ENCODE measurements around the gene MRPL46. TPM values are rescaled to one million over a fixed set of nuclear protein-coding genes. Genes with fewer than 3 reads are reported as not detected.
A peak's percentile ranks its signal among the peaks of the same experiment; 100 is the strongest.

Gene MRPL46
- total and polyA plus RNA-seq, 2 of the 13 experiments (the other 11 are each of a cell fraction or from before 2014, with no cell fraction given), result 62.9 to 79.2 TPM

- peak; percentile 93; the same call in 1 of the 2 replicates for TF ChIP-seq THAP9 (CRISPR knock-in tag; IDR thresholded peaks at IDR 0.05; ENCODE audit: borderline replicate concordance)
- peak; percentile 81 for TF ChIP-seq ZFX (CRISPR knock-in tag; IDR thresholded peaks at IDR 0.05; ENCODE audit: low read depth)
- TF ChIP-seq SNRNP70 (IDR thresholded peaks at IDR 0.05; ENCODE audit: low read depth, low read length), result no peak
- 0 out of 2 replicates have a peak, but pooled peaks have one; percentile 74 for TF ChIP-seq ZNF232 (CRISPR knock-in tag; IDR thresholded peaks at IDR 0.05; ENCODE audit: borderline replicate concordance)
- TF ChIP-seq MED1 (CRISPR knock-in tag; IDR thresholded peaks at IDR 0.05), result peak; percentile 53; the same call in 1 of the 2 replicates
- peak; percentile 90 for TF ChIP-seq ARID4A (CRISPR knock-in tag; IDR thresholded peaks at IDR 0.05; ENCODE audit: borderline replicate concordance)
- TF ChIP-seq HOXD1 (CRISPR knock-in tag; IDR thresholded peaks at IDR 0.05), result peak; percentile 26; the same call in 1 of the 2 replicates
- TF ChIP-seq ZNF230 (CRISPR knock-in tag; IDR thresholded peaks at IDR 0.05), result 0 out of 2 replicates have a peak, but pooled peaks have one; percentile 76
- peak; percentile 57 for TF ChIP-seq SUZ12 (IDR thresholded peaks at IDR 0.05; ENCODE audit: low read depth, low read length)
- TF ChIP-seq RXRB (CRISPR knock-in tag; IDR thresholded peaks at IDR 0.05; ENCODE audit: borderline replicate concordance), result peak; percentile 11; the same call in 1 of the 2 replicates
- TF ChIP-seq ZNF3 (CRISPR knock-in tag; IDR thresholded peaks at IDR 0.05), result 0 out of 2 replicates have a peak, but pooled peaks have one; percentile 11
- peak; percentile 59; the same call in 1 of the 2 replicates for TF ChIP-seq THRA (CRISPR knock-in tag; IDR thresholded peaks at IDR 0.05; ENCODE audit: borderline replicate concordance)
- TF ChIP-seq ZFP91 (CRISPR knock-in tag; IDR thresholded peaks at IDR 0.05; ENCODE audit: borderline replicate concordance), result peak; percentile 62; the same call in 1 of the 2 replicates
- no peak for TF ChIP-seq HNRNPH1 (optimal IDR thresholded peaks at IDR 0.05; ENCODE audit: low read depth, low read length)
- no peak for TF ChIP-seq MBNL3 (CRISPR knock-in tag; conservative IDR thresholded peaks at IDR 0.05)
- no peak for TF ChIP-seq TOPORS (CRISPR knock-in tag; IDR thresholded peaks at IDR 0.05)
Observed at GRCh38 chr15:88467073-88467934, at the start of gene MRPL46, which contains the start of gene MRPS11 (continued).
